Stimulated activated CD8-positive, alpha-beta memory T cell treated with anti-CD3 and anti-CD28 coated beads, Interleukin-7, amount 100 ng/mL, for 1 hour (primary cell): Measurements from ENCODE around the gene SHISA7.
"Not testable (repeated sequence)": the region's sequence is repeated elsewhere in the genome, so short reads cannot be mapped to it uniquely, and the experiment has no call there.

Experiments used
- DNase-seq, 2 donors: peaks; one replicate each; pipeline ENCODE4 v3.0.0-alpha.2; 2020; ENCODE audit warnings: low read depth in 2 of 2

The SHISA7 gene

GRCh38 chr19:55463583-55464031 is 20.5 kb upstream of the SHISA7 start:
- DNase-seq = no peak

- no peak for DNase-seq
Measured at GRCh38 chr19:55462722-55463121, 19.6 kb upstream of the SHISA7 start.

- no peak for DNase-seq
Measured at GRCh38 chr19:55461974-55462626, 19.0 kb upstream of the SHISA7 start.

- DNase-seq = peak; percentile 100
Measured at GRCh38 chr19:55461259-55461973, 18.3 kb upstream of the SHISA7 start, which contains the start of gene ISOC2. ISOC2 (minus strand) TSS chr19:55461642; CDS start chr19:55456486, 5,156 bp downstream.

GRCh38 chr19:55460670-55461258 is 17.7 kb upstream of the SHISA7 start:
- DNase-seq = no peak

GRCh38 chr19:55459950-55460657 is 17.0 kb upstream of the SHISA7 start:
- no peak for DNase-seq

GRCh38 chr19:55459551-55459949 is 16.4 kb upstream of the SHISA7 start:
- DNase-seq = no peak

- no peak for DNase-seq
Measured at GRCh38 chr19:55457683-55458457, 14.8 kb upstream of the SHISA7 start.

- no peak for DNase-seq
Measured at GRCh38 chr19:55456347-55456746, 13.2 kb upstream of the SHISA7 start.

- no peak for DNase-seq
Measured at GRCh38 chr19:55455576-55456235, 12.6 kb upstream of the SHISA7 start.

GRCh38 chr19:55454787-55455243 is 11.7 kb upstream of the SHISA7 start:
- no peak for DNase-seq

GRCh38 chr19:55453511-55454260 is 10.6 kb upstream of the SHISA7 start:
- DNase-seq = no peak

- no peak for DNase-seq
Measured at GRCh38 chr19:55452749-55453346, 9.7 kb upstream of the SHISA7 start.

- DNase-seq = no peak
Measured at GRCh38 chr19:55451965-55452748, 9.1 kb upstream of the SHISA7 start.

- DNase-seq = no peak
Measured at GRCh38 chr19:55451163-55451964, 8.3 kb upstream of the SHISA7 start.

- no peak for DNase-seq
Measured at GRCh38 chr19:55449469-55449868, 6.4 kb upstream of the SHISA7 start.

- not testable (repeated sequence) for DNase-seq
Measured at GRCh38 chr19:55448175-55448490, 5.0 kb upstream of the SHISA7 start.
